ENCODE data around the gene PEAR1.

DNA sequence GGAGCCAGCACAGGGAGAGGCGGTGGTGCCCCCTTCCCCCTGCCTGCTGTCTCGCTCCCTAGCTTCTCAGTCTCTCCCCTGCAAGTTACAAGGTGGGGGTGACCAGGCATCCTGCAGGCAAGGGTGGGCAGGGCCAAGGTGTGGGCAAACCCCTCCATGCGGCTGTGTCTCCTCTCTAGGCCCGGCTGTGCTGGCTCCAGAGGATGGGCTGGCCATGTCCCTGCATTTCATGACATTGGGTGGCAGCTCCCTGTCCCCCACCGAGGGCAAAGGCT lies 18.2 kb upstream of the PEAR1 start:
- TF ChIP-seq POLR2A (IDR thresholded peaks at IDR 0.05) (no peak), CTCF (IDR thresholded peaks at IDR 0.05) (no peak)
